ENCODE data around the gene ACO1. TPM values are rescaled to one million over a fixed set of nuclear protein-coding genes. Genes with fewer than 3 reads are reported as not detected.

Gene ACO1
- total RNA-seq, 1 donor from 2014 or later, result 37.6 TPM

DNA sequence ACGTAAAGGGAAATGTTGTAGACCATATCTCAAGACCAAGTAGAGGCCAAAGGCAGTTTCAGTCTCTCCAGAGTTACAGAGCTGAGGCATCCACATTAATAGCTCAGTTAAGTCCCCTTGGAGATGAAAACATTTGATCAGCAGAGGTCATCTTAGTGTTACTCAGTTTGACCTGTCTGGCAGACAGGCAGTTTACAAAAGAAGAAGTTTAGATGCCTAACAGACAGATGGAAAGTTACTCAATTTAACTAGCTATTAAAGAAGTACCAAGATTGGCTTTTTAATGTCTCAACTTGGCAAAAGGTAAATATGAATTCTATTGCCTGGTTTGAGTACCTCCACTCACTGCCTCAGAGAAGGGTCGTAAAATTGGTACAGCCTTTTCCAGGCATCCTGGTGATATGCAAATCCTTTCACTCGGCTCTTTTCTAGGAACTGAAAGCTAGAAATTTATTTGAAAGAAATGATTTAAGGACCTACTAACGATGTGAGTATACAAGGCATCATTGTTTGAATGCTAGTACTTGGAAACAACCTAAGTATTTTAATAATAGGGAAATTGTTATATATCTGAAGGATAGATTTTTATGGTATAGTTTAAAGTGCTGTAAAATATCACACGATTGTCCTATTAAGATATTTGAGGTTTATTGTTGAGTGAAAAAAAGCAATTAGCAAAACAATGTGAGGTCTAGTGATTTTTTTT is 14.8 kb downstream of the ACO1 start:
- DNase-seq (ENCODE audit: low spot score), result no peak
- H3K4me3 Mint-ChIP-seq, result no peak overlapping the region
- H3K79me2 ChIP-seq (ENCODE audit: low read depth), result no peaks in the 10 kb centered on the region

DNA sequence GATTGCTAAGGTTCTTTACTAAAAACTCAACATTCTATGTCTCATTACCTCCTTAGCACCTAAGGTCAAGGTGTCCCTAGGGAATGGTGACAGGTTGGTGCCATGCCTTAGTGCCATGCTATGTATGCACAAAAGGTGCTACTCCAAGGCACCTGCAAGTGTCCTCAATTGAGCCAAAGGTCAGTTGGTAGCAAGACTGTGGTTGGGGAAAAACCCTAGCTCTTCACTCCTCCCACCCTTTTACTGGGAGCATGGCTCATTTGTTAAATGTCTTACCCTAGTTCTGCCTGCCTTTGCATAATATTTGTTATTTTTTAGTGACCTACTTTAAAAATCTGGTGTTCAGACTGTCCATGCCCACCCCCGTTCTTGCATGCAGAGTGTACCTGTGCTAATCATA is 17.0 kb downstream of the ACO1 start:
- TF ChIP-seq, protein P1, sequence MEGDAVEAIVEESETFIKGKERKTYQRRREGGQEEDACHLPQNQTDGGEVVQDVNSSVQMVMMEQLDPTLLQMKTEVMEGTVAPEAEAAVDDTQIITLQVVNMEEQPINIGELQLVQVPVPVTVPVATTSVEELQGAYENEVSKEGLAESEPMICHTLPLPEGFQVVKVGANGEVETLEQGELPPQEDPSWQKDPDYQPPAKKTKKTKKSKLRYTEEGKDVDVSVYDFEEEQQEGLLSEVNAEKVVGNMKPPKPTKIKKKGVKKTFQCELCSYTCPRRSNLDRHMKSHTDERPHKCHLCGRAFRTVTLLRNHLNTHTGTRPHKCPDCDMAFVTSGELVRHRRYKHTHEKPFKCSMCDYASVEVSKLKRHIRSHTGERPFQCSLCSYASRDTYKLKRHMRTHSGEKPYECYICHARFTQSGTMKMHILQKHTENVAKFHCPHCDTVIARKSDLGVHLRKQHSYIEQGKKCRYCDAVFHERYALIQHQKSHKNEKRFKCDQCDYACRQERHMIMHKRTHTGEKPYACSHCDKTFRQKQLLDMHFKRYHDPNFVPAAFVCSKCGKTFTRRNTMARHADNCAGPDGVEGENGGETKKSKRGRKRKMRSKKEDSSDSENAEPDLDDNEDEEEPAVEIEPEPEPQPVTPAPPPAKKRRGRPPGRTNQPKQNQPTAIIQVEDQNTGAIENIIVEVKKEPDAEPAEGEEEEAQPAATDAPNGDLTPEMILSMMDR (IDR thresholded peaks at IDR 0.05), result no peak
- TF ChIP-seq EZH2phosphoT487 (IDR thresholded peaks at IDR 0.05), result no peak
- TF ChIP-seq EZH2 (IDR thresholded peaks at IDR 0.05), result no peak
- H3K4me3 Mint-ChIP-seq, result no peak overlapping the region

More for the DNA sequence above, 14.8 kb downstream of the ACO1 start:
- Histone ChIP-seq H3F3A (ENCODE audit: low read depth) (no peaks in the 10 kb centered on the region), H3K27me3 (no peaks in the 10 kb centered on the region), H2AFZ (replicated peaks) (no peak overlapping the region), H3K36me3 (no peaks in the 10 kb centered on the region), H3K27ac (no peak overlapping the region), H3K9ac (no peak overlapping the region), H3K4me1 (no peaks in the 10 kb centered on the region), H3K4me3 (no peak overlapping the region), H3K9me3 (ENCODE audit: low read depth) (no peaks in the 10 kb centered on the region), H3K4me2 (no peak overlapping the region), H4K20me1 (ENCODE audit: low read depth) (no peaks in the 10 kb centered on the region)
- peaks cover 3% of the 10 kb centered on the region for H3K36me3 Mint-ChIP-seq
- H3K27me3 Mint-ChIP-seq (ENCODE audit: insufficient read depth, low read depth), result no peaks in the 10 kb centered on the region
- no peak for TF ChIP-seq EZH2 (IDR thresholded peaks at IDR 0.05)
- TF ChIP-seq, protein P1 (IDR thresholded peaks at IDR 0.05), result no peak
- no peak overlapping the region for H3K27ac Mint-ChIP-seq
- H3K4me1 Mint-ChIP-seq, result no peaks in the 10 kb centered on the region
- H3K9me3 Mint-ChIP-seq, result no peaks in the 10 kb centered on the region

DNA sequence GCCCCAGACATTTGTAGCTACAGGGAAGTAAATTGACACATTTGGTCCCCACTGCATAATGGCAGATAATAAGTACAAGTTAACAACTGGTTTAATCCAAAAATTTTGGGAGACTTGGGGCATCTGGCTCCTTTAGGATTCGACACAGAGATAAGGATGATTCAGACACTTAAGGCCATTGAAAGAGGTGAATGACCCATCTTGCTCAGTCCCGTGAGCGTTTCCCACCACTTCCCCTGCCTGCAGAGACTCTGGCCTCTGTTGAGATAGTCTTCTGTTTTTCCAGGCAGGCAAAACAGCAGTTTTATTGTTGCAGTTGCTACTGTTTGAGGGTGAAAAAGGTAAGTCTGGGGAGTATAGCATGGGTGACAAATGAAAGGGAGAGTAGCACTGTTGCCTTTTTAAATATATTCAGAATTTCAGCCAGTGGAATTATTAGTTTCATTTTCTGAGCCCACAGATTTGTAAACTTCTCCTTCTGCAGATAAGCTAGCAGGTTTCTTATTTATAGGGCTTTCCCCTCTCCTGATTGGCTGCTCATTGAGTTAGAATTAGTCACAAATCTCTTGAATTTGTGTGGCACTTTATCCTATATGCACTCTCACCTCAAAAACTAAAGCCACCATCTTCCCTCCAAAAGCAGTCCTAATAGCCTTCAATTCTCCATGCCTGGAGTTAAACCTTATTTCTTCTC is 19.3 kb downstream of the ACO1 start:
- no peaks in the 10 kb centered on the region for H3K4me1 ChIP-seq
- DNase-seq (ENCODE audit: low spot score), result no peak
- H3K4me3 ChIP-seq, result no peak overlapping the region
- H3F3A ChIP-seq (ENCODE audit: low read depth), result no peaks in the 10 kb centered on the region
- no peak overlapping the region for H3K9ac ChIP-seq
- H3K4me3 Mint-ChIP-seq, result no peak overlapping the region
- H2AFZ ChIP-seq (replicated peaks), result no peak overlapping the region
- H3K36me3 ChIP-seq, result no peaks in the 10 kb centered on the region
- no peaks in the 10 kb centered on the region for H4K20me1 ChIP-seq (ENCODE audit: low read depth)
- H3K79me2 ChIP-seq (ENCODE audit: low read depth), result no peaks in the 10 kb centered on the region
- H3K27me3 Mint-ChIP-seq (ENCODE audit: insufficient read depth, low read depth), result peaks cover 4% of the 10 kb centered on the region
- TF ChIP-seq EZH2 (IDR thresholded peaks at IDR 0.05), result no peak
- TF ChIP-seq, protein P1 (IDR thresholded peaks at IDR 0.05), result no peak
- TF ChIP-seq EZH2phosphoT487 (IDR thresholded peaks at IDR 0.05), result no peak
- H3K9me3 ChIP-seq (ENCODE audit: low read depth), result no peaks in the 10 kb centered on the region
- no peaks in the 10 kb centered on the region for H3K27me3 ChIP-seq
- H3K4me1 Mint-ChIP-seq, result no peaks in the 10 kb centered on the region
- peaks cover 18% of the 10 kb centered on the region for H3K36me3 Mint-ChIP-seq
- no peaks in the 10 kb centered on the region for H3K9me3 Mint-ChIP-seq
- H3K4me2 ChIP-seq, result no peak overlapping the region
- H3K27ac ChIP-seq, result no peak overlapping the region
- no peak overlapping the region for H3K27ac Mint-ChIP-seq

More for the DNA sequence above, 17.0 kb downstream of the ACO1 start:
- H3K36me3 ChIP-seq, result no peaks in the 10 kb centered on the region
- H3K4me2 ChIP-seq, result no peak overlapping the region
- H3K27ac ChIP-seq, result no peak overlapping the region
- Mint-ChIP-seq H3K27me3 (ENCODE audit: insufficient read depth, low read depth) (peaks cover under 1% of the 10 kb centered on the region), H3K36me3 (peaks cover 8% of the 10 kb centered on the region), H3K4me1 (no peaks in the 10 kb centered on the region), H3K27ac (no peak overlapping the region), H3K9me3 (no peaks in the 10 kb centered on the region)
- no peak overlapping the region for H3K9ac ChIP-seq
- H3F3A ChIP-seq (ENCODE audit: low read depth), result no peaks in the 10 kb centered on the region
- H4K20me1 ChIP-seq (ENCODE audit: low read depth), result no peaks in the 10 kb centered on the region
- H2AFZ ChIP-seq (replicated peaks), result no peak overlapping the region
- no peaks in the 10 kb centered on the region for H3K9me3 ChIP-seq (ENCODE audit: low read depth)
- DNase-seq (ENCODE audit: low spot score), result no peak
- no peaks in the 10 kb centered on the region for H3K4me1 ChIP-seq
- no peaks in the 10 kb centered on the region for H3K27me3 ChIP-seq
- H3K79me2 ChIP-seq (ENCODE audit: low read depth), result no peaks in the 10 kb centered on the region
- no peak overlapping the region for H3K4me3 ChIP-seq
